Parathyroid adenoma (tissue), 2 donors: ENCODE data around the gene RPL22.
A peak's percentile ranks its signal among the peaks of the same experiment; 100 is the strongest.

Experiments
- H2AFZ ChIP-seq: fragments of 300-600 bp; sonication (generic); one replicate; pipeline ENCODE4 v1.7.0; 2017; ENCODE audit warnings: antibody characterized with exemption, mild to moderate bottlenecking
- H3K27ac ChIP-seq: fragments of 300-600 bp; sonication (generic); one replicate; pipeline ENCODE4 v1.7.0; 2017
- H3K27me3 ChIP-seq: fragments of 300-600 bp; sonication (generic); one replicate; pipeline ENCODE4 v1.7.0; 2017; ENCODE audit warnings: low read length; ENCODE audit not compliant: control insufficient read depth, insufficient read depth
- H3K36me3 ChIP-seq: fragments of 300-600 bp; sonication (generic); one replicate; pipeline ENCODE4 v1.7.0; 2017; ENCODE audit warnings: low read length; ENCODE audit not compliant: control insufficient read depth, insufficient read depth
- H3K4me1 ChIP-seq: fragments of 300-600 bp; sonication (generic); one replicate; pipeline ENCODE4 v1.7.0; 2017; ENCODE audit warnings: control low read depth
- H3K4me2 ChIP-seq: fragments of 300-600 bp; sonication (generic); one replicate; pipeline ENCODE4 v1.7.0; 2017; ENCODE audit warnings: low read length
- H3K4me3 ChIP-seq: fragments of 300-600 bp; sonication (generic); one replicate; pipeline ENCODE4 v1.7.0; 2017; ENCODE audit warnings: low read depth, low read length
- H3K79me2 ChIP-seq: fragments of 300-600 bp; sonication (generic); one replicate; pipeline ENCODE4 v1.7.0; 2017; ENCODE audit warnings: control low read depth
- H3K9ac ChIP-seq: fragments of 300-600 bp; sonication (generic); one replicate; pipeline ENCODE4 v1.7.0; 2017; ENCODE audit warnings: mild to moderate bottlenecking
- H3K9me3 ChIP-seq: fragments of 300-600 bp; sonication (generic); one replicate; pipeline ENCODE4 v1.7.0; 2017; ENCODE audit warnings: low read length; ENCODE audit not compliant: control insufficient read depth
- TF ChIP-seq, protein P1 (sequence below): fragments of 300-600 bp; sonication (generic); IDR thresholded peaks from one replicate; pipeline ENCODE4 v1.7.0; 2017; ENCODE audit warnings: antibody characterized with exemption, mild to moderate bottlenecking
- donor health status: primary hyperparathyroidism.

Gene RPL22

DNA sequence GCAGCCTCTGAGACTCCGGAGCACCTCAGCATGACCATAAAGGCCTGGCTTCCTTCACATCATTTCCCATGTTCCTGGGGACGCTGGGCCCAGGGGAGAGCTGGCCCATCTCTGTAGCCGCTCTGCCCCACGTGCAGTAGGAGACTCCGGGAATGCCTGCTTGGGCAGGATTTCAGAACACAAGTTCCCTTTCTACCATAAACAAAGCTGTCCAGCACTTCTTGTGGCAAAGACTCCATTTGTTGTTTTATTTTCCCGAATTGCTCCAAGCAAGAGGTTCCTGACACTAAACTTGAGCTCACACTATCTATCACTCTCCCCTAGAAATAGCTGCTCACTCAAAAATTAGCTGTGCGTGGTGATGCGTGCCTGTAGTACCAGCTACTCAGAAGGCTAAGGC lies 41.2 kb downstream of the RPL22 start:
- Histone ChIP-seq H3K9ac (no peak overlapping the region), H3K27me3 (no peaks in the 10 kb centered on the region), H3K27ac (peak overlapping the region; percentile 67), H3K4me1 (peaks cover 15% of the 10 kb centered on the region), H3K9me3 (no peaks in the 10 kb centered on the region), H3K4me2 (no peak overlapping the region), H3K4me3 (no peak overlapping the region), H3K79me2 (no peaks in the 10 kb centered on the region), H2AFZ (no peak overlapping the region), H3K36me3 (no peaks in the 10 kb centered on the region)
- TF ChIP-seq, protein P1, sequence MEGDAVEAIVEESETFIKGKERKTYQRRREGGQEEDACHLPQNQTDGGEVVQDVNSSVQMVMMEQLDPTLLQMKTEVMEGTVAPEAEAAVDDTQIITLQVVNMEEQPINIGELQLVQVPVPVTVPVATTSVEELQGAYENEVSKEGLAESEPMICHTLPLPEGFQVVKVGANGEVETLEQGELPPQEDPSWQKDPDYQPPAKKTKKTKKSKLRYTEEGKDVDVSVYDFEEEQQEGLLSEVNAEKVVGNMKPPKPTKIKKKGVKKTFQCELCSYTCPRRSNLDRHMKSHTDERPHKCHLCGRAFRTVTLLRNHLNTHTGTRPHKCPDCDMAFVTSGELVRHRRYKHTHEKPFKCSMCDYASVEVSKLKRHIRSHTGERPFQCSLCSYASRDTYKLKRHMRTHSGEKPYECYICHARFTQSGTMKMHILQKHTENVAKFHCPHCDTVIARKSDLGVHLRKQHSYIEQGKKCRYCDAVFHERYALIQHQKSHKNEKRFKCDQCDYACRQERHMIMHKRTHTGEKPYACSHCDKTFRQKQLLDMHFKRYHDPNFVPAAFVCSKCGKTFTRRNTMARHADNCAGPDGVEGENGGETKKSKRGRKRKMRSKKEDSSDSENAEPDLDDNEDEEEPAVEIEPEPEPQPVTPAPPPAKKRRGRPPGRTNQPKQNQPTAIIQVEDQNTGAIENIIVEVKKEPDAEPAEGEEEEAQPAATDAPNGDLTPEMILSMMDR, result no peak

DNA sequence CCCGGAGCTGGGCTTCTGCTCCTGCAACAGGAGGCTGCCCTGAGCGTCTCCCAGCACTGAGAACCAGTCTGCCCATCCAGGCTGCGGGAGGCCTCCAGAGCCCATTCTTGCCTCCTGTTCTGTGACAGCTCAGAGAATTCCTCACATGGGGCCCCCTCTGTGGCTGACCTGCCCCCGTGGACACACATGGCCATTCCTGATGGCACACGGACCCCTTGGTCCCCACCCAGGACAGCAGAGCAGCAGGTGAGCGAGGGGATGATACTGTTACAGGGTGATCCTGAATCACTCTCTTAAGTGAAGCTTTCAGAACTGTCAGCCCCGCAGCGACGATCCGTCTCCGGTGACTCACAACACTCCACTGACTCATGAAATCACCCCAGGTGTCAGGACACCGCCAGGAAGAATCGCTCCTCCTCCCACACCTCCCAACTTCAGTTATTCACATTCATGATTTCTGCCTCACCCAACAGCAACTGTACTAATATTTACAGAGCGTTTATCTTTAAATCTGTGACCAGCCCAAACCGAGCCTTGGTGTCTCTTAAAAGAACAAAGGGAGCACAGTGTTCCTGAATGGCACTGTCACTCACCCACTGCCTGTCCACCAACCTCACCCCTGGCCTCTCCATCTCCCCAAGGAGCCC lies 41.7 kb downstream of the RPL22 start:
- Histone ChIP-seq H2AFZ (peak overlapping the region; percentile 25), H3K79me2 (no peaks in the 10 kb centered on the region), H3K36me3 (no peaks in the 10 kb centered on the region), H3K4me1 (peaks cover 15% of the 10 kb centered on the region), H3K4me2 (no peak overlapping the region), H3K4me3 (no peak overlapping the region), H3K9ac (no peak overlapping the region), H3K27me3 (no peaks in the 10 kb centered on the region), H3K9me3 (no peaks in the 10 kb centered on the region), H3K27ac (peak overlapping the region; percentile 67)
- TF ChIP-seq, protein P1, result no peak

DNA sequence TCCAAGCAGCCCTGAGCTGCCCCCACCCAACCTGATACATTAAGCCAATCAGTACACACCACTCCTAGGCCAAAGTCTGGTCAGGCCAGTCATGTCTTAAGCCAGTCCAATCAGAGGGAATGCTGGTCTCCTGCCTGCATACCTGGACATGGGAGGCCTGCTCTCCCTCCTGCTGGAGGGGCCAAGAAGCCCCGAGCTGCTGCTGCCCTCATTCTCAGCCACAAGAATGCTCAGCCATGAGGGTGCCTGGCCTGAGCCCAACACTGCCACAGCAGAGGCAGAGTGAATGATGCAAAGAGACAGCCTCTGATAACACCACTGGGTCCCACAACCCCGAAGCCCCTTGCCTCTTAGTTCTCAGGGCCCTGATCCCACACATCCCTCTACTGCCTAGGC lies 42.3 kb downstream of the RPL22 start:
- no peak overlapping the region for H3K9ac ChIP-seq
- peak overlapping the region; percentile 67 for H3K27ac ChIP-seq

DNA sequence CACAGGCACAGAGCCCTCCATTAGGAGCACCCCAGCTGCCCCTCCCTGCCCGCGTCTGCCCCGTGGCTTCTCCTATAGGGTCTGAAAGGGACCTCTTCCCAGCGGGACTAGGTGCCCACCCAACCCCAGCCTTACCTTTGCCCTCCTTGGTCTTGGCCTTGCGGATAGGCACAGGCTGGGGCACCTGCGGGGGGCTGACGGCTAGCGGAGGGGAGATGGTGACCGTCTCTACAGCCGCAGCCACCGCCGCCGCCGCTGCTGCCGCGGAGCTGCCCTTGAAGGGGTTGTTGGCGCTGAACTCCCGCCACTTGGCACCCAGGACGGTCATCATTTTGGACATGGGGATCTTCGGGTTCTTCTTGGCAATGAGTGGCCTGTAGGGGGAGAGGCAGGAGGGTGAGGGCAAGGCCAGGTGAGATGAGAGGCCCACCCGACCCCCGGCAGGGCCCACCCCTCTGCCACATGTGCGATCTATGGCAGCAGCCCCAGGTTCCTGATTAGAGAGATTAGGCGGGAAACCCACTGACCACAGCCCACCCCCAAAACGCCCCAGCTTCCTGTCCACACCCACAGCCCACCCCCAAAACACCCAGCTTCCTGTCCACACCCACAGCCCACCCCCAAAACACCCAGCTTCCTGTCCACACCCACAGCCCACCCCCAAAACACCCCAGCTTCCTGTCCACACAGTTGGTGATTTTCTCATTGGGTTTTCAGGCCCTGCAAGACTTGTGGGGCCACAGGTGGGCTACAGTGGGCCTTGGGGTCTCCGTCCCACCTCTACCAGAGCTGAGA lies 44.7 kb downstream of the RPL22 start:
- H3K36me3 ChIP-seq, result no peaks in the 10 kb centered on the region
- TF ChIP-seq, protein P1, result no peak

More for the DNA sequence above, 42.3 kb downstream of the RPL22 start:
- no peaks in the 10 kb centered on the region for H3K9me3 ChIP-seq
- TF ChIP-seq, protein P1, result no peak
- peak overlapping the region; percentile 25 for H2AFZ ChIP-seq
- H3K27me3 ChIP-seq, result no peaks in the 10 kb centered on the region
- H3K4me3 ChIP-seq, result no peak overlapping the region
- no peaks in the 10 kb centered on the region for H3K36me3 ChIP-seq
- H3K4me1 ChIP-seq, result peaks cover 15% of the 10 kb centered on the region
- no peaks in the 10 kb centered on the region for H3K79me2 ChIP-seq
- no peak overlapping the region for H3K4me2 ChIP-seq

More for the DNA sequence above, 44.7 kb downstream of the RPL22 start:
- Histone ChIP-seq H3K9me3 (no peaks in the 10 kb centered on the region), H3K4me1 (peaks cover 15% of the 10 kb centered on the region), H3K9ac (no peak overlapping the region), H2AFZ (no peak overlapping the region), H3K27me3 (no peaks in the 10 kb centered on the region), H3K27ac (no peak overlapping the region), H3K4me2 (no peak overlapping the region), H3K4me3 (no peak overlapping the region), H3K79me2 (no peaks in the 10 kb centered on the region)
